Measurements from ENCODE around the gene GIMAP7. TPM values are rescaled to one million over a fixed set of nuclear protein-coding genes. Genes with fewer than 3 reads are reported as not detected.
"Not testable (repeated sequence)": the region's sequence is repeated elsewhere in the genome, so short reads cannot be mapped to it uniquely, and the experiment has no call there.

Gene GIMAP7
- total RNA-seq, 1 donor from 2014 or later, result not detected

- Histone ChIP-seq H3K9me3 (ENCODE audit: low read depth) (no peaks in the 10 kb centered on the region), H3K79me2 (ENCODE audit: low read depth) (no peaks in the 10 kb centered on the region), H2AFZ (replicated peaks) (no peak overlapping the region), H3K9ac (no peak overlapping the region), H3K4me1 (no peaks in the 10 kb centered on the region), H3K36me3 (no peaks in the 10 kb centered on the region), H4K20me1 (ENCODE audit: low read depth) (no peaks in the 10 kb centered on the region), H3F3A (ENCODE audit: low read depth) (no peaks in the 10 kb centered on the region), H3K27me3 (peaks cover 4% of the 10 kb centered on the region), H3K27ac (no peak overlapping the region), H3K4me3 (no peak overlapping the region), H3K4me2 (no peak overlapping the region)
- no peak for DNase-seq (ENCODE audit: low spot score)
- Mint-ChIP-seq H3K27ac (no peak overlapping the region), H3K9me3 (no peaks in the 10 kb centered on the region), H3K27me3 (ENCODE audit: insufficient read depth, low read depth) (peaks cover 3% of the 10 kb centered on the region), H3K36me3 (no peaks in the 10 kb centered on the region), H3K4me3 (no peak overlapping the region), H3K4me1 (no peaks in the 10 kb centered on the region)
- no peak for TF ChIP-seq EZH2 (IDR thresholded peaks at IDR 0.05)
These were observed 2.5 kb downstream of the GIMAP7 start for GRCh38 chr7:150516956-150517745.

- Histone ChIP-seq H2AFZ (replicated peaks) (no peak overlapping the region), H3K27me3 (peaks cover 4% of the 10 kb centered on the region), H4K20me1 (ENCODE audit: low read depth) (no peaks in the 10 kb centered on the region), H3K36me3 (no peaks in the 10 kb centered on the region), H3K27ac (no peak overlapping the region), H3K4me2 (no peak overlapping the region), H3F3A (ENCODE audit: low read depth) (no peaks in the 10 kb centered on the region), H3K9ac (no peak overlapping the region), H3K4me3 (no peak overlapping the region), H3K9me3 (ENCODE audit: low read depth) (no peaks in the 10 kb centered on the region), H3K79me2 (ENCODE audit: low read depth) (no peaks in the 10 kb centered on the region), H3K4me1 (no peaks in the 10 kb centered on the region)
- Mint-ChIP-seq H3K4me1 (no peaks in the 10 kb centered on the region), H3K27me3 (ENCODE audit: insufficient read depth, low read depth) (peaks cover 3% of the 10 kb centered on the region), H3K9me3 (no peaks in the 10 kb centered on the region), H3K4me3 (no peak overlapping the region), H3K36me3 (no peaks in the 10 kb centered on the region), H3K27ac (no peak overlapping the region)
- TF ChIP-seq CTCF (IDR thresholded peaks at IDR 0.05) (no peak), EZH2 (IDR thresholded peaks at IDR 0.05) (no peak), EZH2phosphoT487 (IDR thresholded peaks at IDR 0.05) (no peak)
- no peak for DNase-seq (ENCODE audit: low spot score)
These were observed 4.6 kb downstream of the GIMAP7 start for GRCh38 chr7:150519310-150519709.

GRCh38 chr7:150520145-150520544, 5.5 kb downstream of the GIMAP7 start:
- Histone ChIP-seq H3F3A (ENCODE audit: low read depth) (no peaks in the 10 kb centered on the region), H2AFZ (replicated peaks) (no peak overlapping the region), H3K36me3 (no peaks in the 10 kb centered on the region), H3K9me3 (ENCODE audit: low read depth) (no peaks in the 10 kb centered on the region), H3K9ac (no peak overlapping the region), H3K4me3 (no peak overlapping the region), H3K4me2 (no peak overlapping the region), H3K79me2 (ENCODE audit: low read depth) (no peaks in the 10 kb centered on the region), H4K20me1 (ENCODE audit: low read depth) (no peaks in the 10 kb centered on the region), H3K27ac (no peak overlapping the region), H3K4me1 (no peaks in the 10 kb centered on the region), H3K27me3 (peaks cover 4% of the 10 kb centered on the region)
- no peaks in the 10 kb centered on the region for H3K4me1 Mint-ChIP-seq
- H3K27ac Mint-ChIP-seq, result no peak overlapping the region
- TF ChIP-seq EZH2 (IDR thresholded peaks at IDR 0.05), result no peak
- no peak for TF ChIP-seq EZH2phosphoT487 (IDR thresholded peaks at IDR 0.05)
- TF ChIP-seq CTCF (IDR thresholded peaks at IDR 0.05), result no peak
- no peaks in the 10 kb centered on the region for H3K9me3 Mint-ChIP-seq
- H3K27me3 Mint-ChIP-seq (ENCODE audit: insufficient read depth, low read depth), result no peaks in the 10 kb centered on the region
- H3K36me3 Mint-ChIP-seq, result no peaks in the 10 kb centered on the region
- no peak for DNase-seq (ENCODE audit: low spot score)
- no peak overlapping the region for H3K4me3 Mint-ChIP-seq

- not testable (repeated sequence) for H3K9ac ChIP-seq; H3K27ac Mint-ChIP-seq; DNase-seq (ENCODE audit: low spot score); H4K20me1 ChIP-seq (ENCODE audit: low read depth); H3K4me3 Mint-ChIP-seq; H3F3A ChIP-seq (ENCODE audit: low read depth); H3K27ac ChIP-seq; H3K27me3 Mint-ChIP-seq (ENCODE audit: insufficient read depth, low read depth); H3K4me1 Mint-ChIP-seq; H3K36me3 Mint-ChIP-seq; H3K9me3 Mint-ChIP-seq; H3K4me3 ChIP-seq; H3K36me3 ChIP-seq; H3K4me2 ChIP-seq; H3K27me3 ChIP-seq; H3K4me1 ChIP-seq; H3K79me2 ChIP-seq (ENCODE audit: low read depth); H3K9me3 ChIP-seq (ENCODE audit: low read depth); H2AFZ ChIP-seq (replicated peaks)
These were observed 8.3 kb downstream of the GIMAP7 start for GRCh38 chr7:150522931-150523330.

Data from neural progenitor cell (in vitro differentiated cells).